Muscle of leg (tissue), 11 donors: Measurements from ENCODE around the gene POTEF. TPM values are rescaled to one million over a fixed set of nuclear protein-coding genes. Genes with fewer than 3 reads are reported as not detected.
"Not testable (repeated sequence)": the region's sequence is repeated elsewhere in the genome, so short reads cannot be mapped to it uniquely, and the experiment has no call there.

Source experiments
- DNase-seq: peaks from one replicate; pipeline ENCODE4 v3.0.0; 2013
- H3K27ac ChIP-seq: one replicate; pipeline ENCODE4 v1.5.1; 2013; ENCODE audit warnings: mild to moderate bottlenecking, low read length, control low read depth
- H3K27me3 ChIP-seq: one replicate; pipeline ENCODE4 v1.6.1; 2013; ENCODE audit warnings: low read length; ENCODE audit not compliant: control insufficient read depth, insufficient read depth
- H3K36me3 ChIP-seq: one replicate; pipeline ENCODE4 v1.6.1; 2013; ENCODE audit warnings: low read length; ENCODE audit not compliant: control insufficient read depth, insufficient read depth
- H3K4me1 ChIP-seq: one replicate; pipeline ENCODE4 v1.6.1; 2013; ENCODE audit warnings: low read length; ENCODE audit not compliant: control insufficient read depth, insufficient read depth
- H3K4me3 ChIP-seq: one replicate; pipeline ENCODE4 v1.5.1; 2013; ENCODE audit warnings: low read length, control low read depth
- H3K9me3 ChIP-seq: replicated peaks from 2 replicates; pipeline ENCODE4 v1.6.1; 2013; ENCODE audit warnings: low read depth, low read length; ENCODE audit not compliant: control insufficient read depth
- WGBS: methylation state at CpG from one replicate; pipeline ENCODE4 v1.1.5; 2013; ENCODE audit warnings: missing lambda C conversion rate; ENCODE audit not compliant: insufficient coverage; 5-methylcytosine and 5-hydroxymethylcytosine counted together
- polyA plus RNA-seq, 8 donors: library from polyadenylated mRNA; unstranded; fragments of 120-200 nt; gene quantifications; one replicate each; pipeline versions ENCODE4 v1.2.1 to v1.2.3, GENCODE V29; 2013; ENCODE audit warnings: inconsistent platforms in 1 of 8, low replicate concordance in 1 of 8; ENCODE audit not compliant: insufficient read length in 8 of 8, insufficient read depth in 1 of 8
- total RNA-seq: library from RNA; stranded (reverse); fragments of 120-200 nt; gene quantifications from one replicate; pipeline ENCODE4 v1.2.4, GENCODE V29; 2013

Gene POTEF
- total and polyA plus RNA-seq, 9 donors = 0.05 to 0.50 (median 0.10) TPM; not detected in 2

DNA sequence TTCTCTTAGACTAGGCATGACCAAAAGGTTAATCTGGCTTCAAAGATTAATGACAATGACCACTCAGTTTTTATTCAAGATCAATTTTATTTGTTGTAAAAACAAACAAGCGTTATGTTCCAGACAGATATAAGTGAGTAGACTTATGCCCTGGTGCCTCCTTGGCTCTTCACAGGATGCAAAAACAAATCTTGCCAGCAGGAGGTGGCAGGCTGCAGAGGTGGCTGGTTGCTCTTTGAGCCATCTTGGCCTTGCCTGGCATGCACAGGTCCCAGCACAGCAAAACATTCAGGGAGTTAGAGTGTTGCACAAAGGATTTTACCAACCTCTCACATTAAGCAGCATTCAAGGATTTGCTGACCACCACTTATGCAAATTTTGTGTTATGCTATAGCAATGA is 103.1 kb downstream of the POTEF start:
- not testable (repeated sequence) for H3K4me3 ChIP-seq, DNase-seq, H3K27me3 ChIP-seq, H3K36me3 ChIP-seq, H3K27ac ChIP-seq, H3K9me3 ChIP-seq, H3K4me1 ChIP-seq
- no CpG with 5 or more reads among the region's 1 CpG for WGBS

Other genes starting within 250 kb of the POTEF start
- 0.09 TPM for gene RAB6C, start 149.6 kb downstream of the POTEF start, total RNA-seq
- under 1 TPM in 7 of 8 donors, not detected in 1; 0.27 to 0.99 (median 0.64) TPM for gene RAB6C, start 149.6 kb downstream of the POTEF start, polyA plus RNA-seq
- gene CCDC74B, start 15.9 kb upstream of the POTEF start, total RNA-seq = 1.5 TPM
- gene CCDC74B, start 15.9 kb upstream of the POTEF start, polyA plus RNA-seq = 1 to 10 TPM in 7 of 8 donors, under 1 TPM in 1; 0.76 to 2.2 (median 1.1) TPM
- 15.4 TPM for gene SMPD4, start 52.4 kb upstream of the POTEF start, total RNA-seq
- 10 to 100 TPM; 35.4 to 47.3 (median 37.3) TPM for gene SMPD4, start 52.4 kb upstream of the POTEF start, polyA plus RNA-seq
- gene MZT2B, start 53.0 kb upstream of the POTEF start, total RNA-seq = 203 TPM
- gene MZT2B, start 53.0 kb upstream of the POTEF start, polyA plus RNA-seq = 100 to 1,000 TPM; 126 to 169 (median 152) TPM
- not detected for gene TUBA3E, start 69.2 kb upstream of the POTEF start, total RNA-seq
- under 1 TPM in 3 of 8 donors, not detected in 5; 0.11 to 0.29 (median 0.19) TPM for gene TUBA3E, start 69.2 kb upstream of the POTEF start, polyA plus RNA-seq
- gene IMP4, start 213.7 kb upstream of the POTEF start, total RNA-seq = 45.8 TPM
- gene IMP4, start 213.7 kb upstream of the POTEF start, polyA plus RNA-seq = 10 to 100 TPM; 38.0 to 45.6 (median 43.8) TPM
- 11.0 TPM for gene PTPN18, start 226.8 kb upstream of the POTEF start, total RNA-seq
- gene PTPN18, start 226.8 kb upstream of the POTEF start, polyA plus RNA-seq = 10 to 100 TPM; 15.0 to 27.3 (median 18.4) TPM